ENCODE measurements around the gene PRR13.

DNA sequence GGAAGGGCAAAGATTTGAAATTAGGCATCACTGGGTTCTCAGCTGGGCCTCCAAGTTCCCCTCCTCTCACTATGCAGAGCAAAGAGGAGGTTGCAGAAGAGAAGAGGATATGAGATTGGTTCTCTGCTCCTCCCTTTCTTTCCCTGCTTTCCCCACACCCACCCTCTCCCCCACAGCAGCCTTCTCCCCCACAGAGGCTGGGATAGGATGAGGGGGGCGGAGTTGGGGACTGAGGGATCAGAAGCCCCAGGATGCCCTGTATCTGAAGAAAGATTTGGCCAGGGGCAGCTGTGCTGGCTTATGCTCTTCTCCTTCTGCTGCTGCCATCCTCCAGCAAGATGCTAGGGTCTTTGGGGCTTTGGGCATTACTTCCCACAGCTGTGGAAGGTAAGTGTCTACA is 17.9 kb upstream of the PRR13 start, which contains the start of gene AMHR2:
- TF ChIP-seq, protein P1, sequence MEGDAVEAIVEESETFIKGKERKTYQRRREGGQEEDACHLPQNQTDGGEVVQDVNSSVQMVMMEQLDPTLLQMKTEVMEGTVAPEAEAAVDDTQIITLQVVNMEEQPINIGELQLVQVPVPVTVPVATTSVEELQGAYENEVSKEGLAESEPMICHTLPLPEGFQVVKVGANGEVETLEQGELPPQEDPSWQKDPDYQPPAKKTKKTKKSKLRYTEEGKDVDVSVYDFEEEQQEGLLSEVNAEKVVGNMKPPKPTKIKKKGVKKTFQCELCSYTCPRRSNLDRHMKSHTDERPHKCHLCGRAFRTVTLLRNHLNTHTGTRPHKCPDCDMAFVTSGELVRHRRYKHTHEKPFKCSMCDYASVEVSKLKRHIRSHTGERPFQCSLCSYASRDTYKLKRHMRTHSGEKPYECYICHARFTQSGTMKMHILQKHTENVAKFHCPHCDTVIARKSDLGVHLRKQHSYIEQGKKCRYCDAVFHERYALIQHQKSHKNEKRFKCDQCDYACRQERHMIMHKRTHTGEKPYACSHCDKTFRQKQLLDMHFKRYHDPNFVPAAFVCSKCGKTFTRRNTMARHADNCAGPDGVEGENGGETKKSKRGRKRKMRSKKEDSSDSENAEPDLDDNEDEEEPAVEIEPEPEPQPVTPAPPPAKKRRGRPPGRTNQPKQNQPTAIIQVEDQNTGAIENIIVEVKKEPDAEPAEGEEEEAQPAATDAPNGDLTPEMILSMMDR (IDR thresholded peaks at IDR 0.05 in 2 of 3, conservative IDR thresholded peaks at IDR 0.05 in 1 of 3; ENCODE audit: borderline replicate concordance in 1 of 3, insufficient read depth in 1 of 3, low read depth in 2 of 3, low read length in 2 of 3) = no peak
- TF ChIP-seq SP1 (IDR thresholded peaks at IDR 0.05; ENCODE audit: low read depth) = no peak
- TF ChIP-seq, protein P2, sequence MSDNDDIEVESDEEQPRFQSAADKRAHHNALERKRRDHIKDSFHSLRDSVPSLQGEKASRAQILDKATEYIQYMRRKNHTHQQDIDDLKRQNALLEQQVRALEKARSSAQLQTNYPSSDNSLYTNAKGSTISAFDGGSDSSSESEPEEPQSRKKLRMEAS (IDR thresholded peaks at IDR 0.05) = no peak
- TF ChIP-seq EZH2phosphoT487 (IDR thresholded peaks at IDR 0.05; ENCODE audit: borderline replicate concordance) = no peak
- TF ChIP-seq POLR2AphosphoS5 (IDR thresholded peaks at IDR 0.05; ENCODE audit: low read depth, low read length) = no peak
- TF ChIP-seq SIN3A (IDR thresholded peaks at IDR 0.05; ENCODE audit: low read depth) = no peak
- TF ChIP-seq, protein P3, sequence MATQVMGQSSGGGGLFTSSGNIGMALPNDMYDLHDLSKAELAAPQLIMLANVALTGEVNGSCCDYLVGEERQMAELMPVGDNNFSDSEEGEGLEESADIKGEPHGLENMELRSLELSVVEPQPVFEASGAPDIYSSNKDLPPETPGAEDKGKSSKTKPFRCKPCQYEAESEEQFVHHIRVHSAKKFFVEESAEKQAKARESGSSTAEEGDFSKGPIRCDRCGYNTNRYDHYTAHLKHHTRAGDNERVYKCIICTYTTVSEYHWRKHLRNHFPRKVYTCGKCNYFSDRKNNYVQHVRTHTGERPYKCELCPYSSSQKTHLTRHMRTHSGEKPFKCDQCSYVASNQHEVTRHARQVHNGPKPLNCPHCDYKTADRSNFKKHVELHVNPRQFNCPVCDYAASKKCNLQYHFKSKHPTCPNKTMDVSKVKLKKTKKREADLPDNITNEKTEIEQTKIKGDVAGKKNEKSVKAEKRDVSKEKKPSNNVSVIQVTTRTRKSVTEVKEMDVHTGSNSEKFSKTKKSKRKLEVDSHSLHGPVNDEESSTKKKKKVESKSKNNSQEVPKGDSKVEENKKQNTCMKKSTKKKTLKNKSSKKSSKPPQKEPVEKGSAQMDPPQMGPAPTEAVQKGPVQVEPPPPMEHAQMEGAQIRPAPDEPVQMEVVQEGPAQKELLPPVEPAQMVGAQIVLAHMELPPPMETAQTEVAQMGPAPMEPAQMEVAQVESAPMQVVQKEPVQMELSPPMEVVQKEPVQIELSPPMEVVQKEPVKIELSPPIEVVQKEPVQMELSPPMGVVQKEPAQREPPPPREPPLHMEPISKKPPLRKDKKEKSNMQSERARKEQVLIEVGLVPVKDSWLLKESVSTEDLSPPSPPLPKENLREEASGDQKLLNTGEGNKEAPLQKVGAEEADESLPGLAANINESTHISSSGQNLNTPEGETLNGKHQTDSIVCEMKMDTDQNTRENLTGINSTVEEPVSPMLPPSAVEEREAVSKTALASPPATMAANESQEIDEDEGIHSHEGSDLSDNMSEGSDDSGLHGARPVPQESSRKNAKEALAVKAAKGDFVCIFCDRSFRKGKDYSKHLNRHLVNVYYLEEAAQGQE (IDR thresholded peaks at IDR 0.05; ENCODE audit: low read depth) = no peak
- no peak for TF ChIP-seq JUND (IDR thresholded peaks at IDR 0.05)
- TF ChIP-seq EZH2 (IDR thresholded peaks at IDR 0.05) = no peak
- no peak for TF ChIP-seq POLR2A (IDR thresholded peaks at IDR 0.05; ENCODE audit: borderline replicate concordance, extremely low read depth, insufficient read depth, insufficient read length)
- no peak for TF ChIP-seq TCF7L2 (IDR thresholded peaks at IDR 0.05; ENCODE audit: borderline replicate concordance, extremely low read depth, insufficient read depth, insufficient read length)
- no peak for TF ChIP-seq ZNF274 (IDR thresholded peaks at IDR 0.05; ENCODE audit: low read depth, low read length)
- TF ChIP-seq FOSL1 (IDR thresholded peaks at IDR 0.05; ENCODE audit: low read depth) = no peak

Data from HCT116 (cell line).